Stimulated activated CD4-positive, alpha-beta T cell treated with anti-CD3 and anti-CD28 coated beads, Interleukin-12 subunit alpha, Interleukin-12 subunit beta, amount 100 ng/mL, for 48 hours (primary cell): ENCODE results near the gene COL27A1.
"Not testable (repeated sequence)": the region's sequence is repeated elsewhere in the genome, so short reads cannot be mapped to it uniquely, and the experiment has no call there.

ENCODE experiments used
- DNase-seq, 3 donors: peaks; one replicate each; pipeline ENCODE4 v3.0.0-alpha.2; 2020; ENCODE audit warnings: low read depth in 2 of 3, low spot score in 1 of 3

COL27A1 gene

GRCh38 chr9:114333718-114334117 lies 178.4 kb downstream of the COL27A1 start:
- not testable (repeated sequence) for DNase-seq

- no peak for DNase-seq
These were observed 179.2 kb downstream of the COL27A1 start for GRCh38 chr9:114334490-114334889.

DNA sequence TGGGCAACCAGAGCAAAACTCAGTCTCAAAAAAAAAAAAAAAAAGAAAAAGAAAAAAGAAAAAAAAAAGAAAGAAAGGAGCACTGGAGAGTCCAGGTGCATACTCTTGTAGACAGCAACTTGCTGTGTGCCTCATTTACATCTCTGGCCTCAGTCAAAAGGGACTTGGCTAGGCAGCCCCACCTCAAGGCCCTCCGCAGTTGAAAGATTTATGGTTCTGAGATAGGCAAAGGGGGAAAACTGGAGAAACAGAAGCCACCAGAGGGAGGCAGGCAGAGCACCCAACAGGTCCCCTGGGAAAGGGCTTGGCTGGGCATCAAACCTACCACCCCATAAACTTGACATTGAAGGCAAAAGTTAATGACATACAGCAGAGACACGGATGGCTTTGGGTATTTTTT lies 180.4 kb downstream of the COL27A1 start:
- DNase-seq: no peak

GRCh38 chr9:114336157-114336556 lies 180.8 kb downstream of the COL27A1 start:
- no peak for DNase-seq

DNA sequence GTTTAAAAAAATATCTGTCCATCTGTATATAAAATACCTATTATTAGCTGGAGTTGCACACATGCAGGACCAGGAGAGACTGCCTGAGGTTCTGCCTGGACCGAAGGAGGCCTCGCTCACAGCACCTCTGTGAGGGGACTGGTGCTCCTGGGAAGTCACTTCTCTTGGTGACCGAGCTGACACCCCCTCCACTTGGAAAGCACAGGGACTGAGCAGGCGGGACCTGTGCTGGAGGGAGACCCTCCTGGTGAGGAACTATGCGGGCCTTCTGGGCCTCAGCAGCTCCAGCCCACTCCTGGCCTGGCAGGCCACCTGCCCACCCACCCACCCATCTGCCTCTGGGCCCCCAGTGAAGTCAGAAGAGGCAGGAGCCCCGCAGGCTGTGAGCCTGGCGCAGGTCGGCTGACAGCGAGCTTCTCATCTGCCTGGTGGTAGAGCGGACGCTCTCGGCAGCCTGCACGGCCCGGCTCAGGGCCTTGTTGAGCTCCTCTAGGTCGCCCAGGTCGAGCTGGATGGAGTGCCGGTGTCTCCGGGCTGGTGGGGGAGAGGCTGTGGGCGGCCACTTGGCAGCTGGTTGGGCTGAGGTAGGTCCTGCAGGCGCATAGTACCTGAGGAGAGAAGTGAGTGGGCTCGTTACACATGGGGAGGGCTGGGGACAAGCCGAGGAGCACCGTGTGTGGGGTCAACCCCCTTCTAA lies 181.5 kb downstream of the COL27A1 start:
- no peak for DNase-seq

GRCh38 chr9:114338187-114338586 lies 182.8 kb downstream of the COL27A1 start:
- no peak for DNase-seq

GRCh38 chr9:114339130-114339908 lies 184.0 kb downstream of the COL27A1 start:
- DNase-seq: peak in 2 of 3 donors; percentile 36 to 47

GRCh38 chr9:114341152-114341830 lies 186.0 kb downstream of the COL27A1 start:
- DNase-seq: no peak

DNA sequence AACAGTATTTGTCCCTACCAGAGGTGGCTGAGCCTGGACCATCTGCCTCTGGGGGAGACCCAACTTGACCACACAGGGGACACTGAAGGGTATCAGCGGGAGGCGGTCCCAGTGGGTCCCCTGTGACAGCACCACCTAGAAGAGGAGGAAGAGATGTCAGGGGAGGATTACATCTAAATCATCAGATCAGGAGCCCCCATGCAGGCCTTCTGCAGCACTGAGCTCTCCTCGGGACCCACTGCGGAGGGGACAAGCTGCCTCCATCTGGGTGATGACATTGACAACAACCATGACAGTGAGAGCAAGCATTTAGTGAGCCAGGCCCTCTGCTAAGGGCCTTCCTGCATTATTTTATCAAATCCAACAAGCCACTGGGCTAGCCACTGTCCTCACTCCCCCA lies 186.7 kb downstream of the COL27A1 start:
- no peak for DNase-seq

DNA sequence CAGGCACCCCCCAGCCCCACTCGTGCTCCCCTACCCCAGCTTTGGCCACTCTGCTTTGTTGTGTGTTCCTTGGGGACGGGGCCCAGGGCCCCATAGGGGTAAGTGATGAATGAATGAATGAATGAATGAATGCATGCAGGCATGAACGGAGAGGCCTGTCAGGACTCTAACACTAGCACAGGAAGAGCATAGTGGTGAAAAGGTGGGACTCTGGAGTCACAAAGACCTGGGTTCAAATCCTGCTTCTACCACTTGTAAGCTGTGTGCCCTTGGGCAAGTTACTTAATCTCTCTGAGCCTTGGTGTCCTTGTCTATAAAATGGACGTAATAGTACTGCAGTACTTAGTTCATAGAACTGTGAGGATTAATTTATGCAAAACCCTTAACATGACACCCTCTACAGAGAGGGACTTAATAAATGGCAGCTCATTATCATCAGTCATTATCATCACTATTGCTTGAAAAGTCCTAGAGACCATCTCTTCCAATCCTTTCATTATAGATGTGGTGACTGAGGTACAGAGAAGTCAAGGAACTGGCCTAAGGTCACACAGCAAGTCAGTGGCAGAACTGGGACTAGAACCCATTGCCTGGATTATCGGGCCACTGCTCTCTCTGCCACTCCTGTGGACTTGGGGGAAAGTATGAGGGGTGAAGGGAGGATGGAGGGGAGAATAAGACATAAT lies 187.6 kb downstream of the COL27A1 start:
- no peak for DNase-seq

GRCh38 chr9:114343471-114344187 lies 188.3 kb downstream of the COL27A1 start:
- no peak for DNase-seq

GRCh38 chr9:114344188-114344566 lies 188.8 kb downstream of the COL27A1 start:
- DNase-seq: no peak

DNA sequence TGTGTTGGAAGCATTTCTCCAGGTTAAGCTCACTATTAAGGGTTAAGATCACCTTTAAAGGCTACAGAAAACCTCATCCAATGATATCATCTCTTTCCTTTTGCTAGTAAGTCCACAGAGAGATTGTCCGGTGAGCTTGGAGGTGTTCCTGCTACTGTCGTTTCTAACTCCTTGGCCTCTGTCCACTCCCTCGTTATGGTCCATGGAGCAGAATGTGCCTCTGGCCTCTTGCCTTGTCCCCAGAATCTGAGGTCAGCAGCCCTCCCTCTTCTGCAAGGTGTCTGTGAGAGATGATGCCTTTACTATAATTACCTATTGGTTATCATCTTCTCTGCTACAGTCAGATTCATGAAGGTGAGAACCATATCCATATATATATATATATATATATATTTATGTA lies 189.4 kb downstream of the COL27A1 start:
- DNase-seq: no peak

- no peak for DNase-seq
These were observed 190.2 kb downstream of the COL27A1 start for GRCh38 chr9:114345493-114346065.

DNA sequence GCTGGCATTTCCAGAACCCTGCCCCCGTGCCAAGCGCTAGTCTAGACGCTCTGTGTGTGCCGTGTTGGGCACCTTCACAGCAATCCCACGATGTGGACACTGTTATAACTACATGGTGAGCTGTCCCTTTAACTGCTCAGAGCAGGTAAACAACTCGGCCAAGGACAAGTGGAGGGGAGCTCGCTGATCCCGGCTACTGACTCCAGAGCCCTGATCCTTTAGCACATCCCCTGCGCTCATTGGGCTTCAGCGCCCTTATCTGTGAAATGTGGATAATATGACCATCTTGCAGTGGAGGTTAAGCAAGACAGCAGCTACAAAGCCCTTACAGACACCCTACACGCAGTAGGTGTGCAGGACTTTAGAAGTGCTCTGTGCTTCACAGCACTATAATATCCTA lies 190.8 kb downstream of the COL27A1 start:
- no peak for DNase-seq

DNA sequence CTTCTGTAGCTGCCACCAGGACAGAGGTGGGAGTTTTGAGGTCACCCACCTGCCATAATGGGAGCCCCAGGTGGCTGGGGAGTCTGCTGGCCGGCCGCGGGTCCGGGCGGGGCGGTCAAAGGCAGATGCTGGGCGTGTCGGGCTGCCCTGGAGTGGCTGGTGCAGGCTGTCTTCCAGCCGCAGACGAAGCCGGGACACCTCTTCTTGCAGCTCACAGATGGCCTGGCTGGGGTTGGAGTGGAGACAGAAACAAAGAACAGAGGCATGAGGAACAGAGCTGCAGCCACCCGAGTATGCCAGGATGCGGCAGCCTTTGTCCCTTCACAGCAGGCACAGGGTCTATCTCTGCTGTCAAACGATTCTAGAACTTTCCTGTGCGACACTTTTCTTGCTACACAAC lies 192.3 kb downstream of the COL27A1 start:
- DNase-seq: no peak

DNA sequence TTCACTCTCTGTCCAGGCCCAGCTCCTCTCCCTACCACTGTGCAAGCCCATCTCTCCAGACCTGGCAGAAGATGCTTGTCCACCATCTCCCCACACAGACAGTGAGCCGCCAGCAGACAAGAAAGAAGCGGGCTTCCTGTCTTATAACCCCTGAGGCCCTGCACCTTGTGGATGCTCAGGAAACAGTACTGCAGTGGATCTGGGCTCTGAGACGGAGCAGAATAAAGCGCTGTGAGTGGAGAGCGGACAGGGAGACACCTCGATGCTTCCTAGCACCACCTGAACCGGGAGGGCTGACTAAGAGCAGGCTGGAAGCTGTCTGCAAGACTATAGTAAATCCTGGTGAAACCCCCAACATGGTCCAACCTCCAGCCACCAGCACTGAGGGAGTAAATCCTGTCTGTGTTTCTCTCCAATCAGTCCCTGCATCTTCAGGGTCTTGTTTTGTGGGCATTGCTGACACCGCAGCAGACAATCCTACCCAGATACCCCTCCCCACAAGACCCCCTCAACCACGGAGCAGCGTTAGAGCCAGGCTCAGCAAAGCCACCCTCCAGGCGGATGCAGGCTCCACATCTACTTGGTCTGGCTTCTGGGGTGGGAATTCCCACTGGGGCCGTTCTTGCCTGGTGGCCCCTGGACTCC lies 193.0 kb downstream of the COL27A1 start:
- DNase-seq: no peak

GRCh38 chr9:114348906-114349482 lies 193.7 kb downstream of the COL27A1 start:
- peak; percentile 86 to 91 (median 88) for DNase-seq

DNA sequence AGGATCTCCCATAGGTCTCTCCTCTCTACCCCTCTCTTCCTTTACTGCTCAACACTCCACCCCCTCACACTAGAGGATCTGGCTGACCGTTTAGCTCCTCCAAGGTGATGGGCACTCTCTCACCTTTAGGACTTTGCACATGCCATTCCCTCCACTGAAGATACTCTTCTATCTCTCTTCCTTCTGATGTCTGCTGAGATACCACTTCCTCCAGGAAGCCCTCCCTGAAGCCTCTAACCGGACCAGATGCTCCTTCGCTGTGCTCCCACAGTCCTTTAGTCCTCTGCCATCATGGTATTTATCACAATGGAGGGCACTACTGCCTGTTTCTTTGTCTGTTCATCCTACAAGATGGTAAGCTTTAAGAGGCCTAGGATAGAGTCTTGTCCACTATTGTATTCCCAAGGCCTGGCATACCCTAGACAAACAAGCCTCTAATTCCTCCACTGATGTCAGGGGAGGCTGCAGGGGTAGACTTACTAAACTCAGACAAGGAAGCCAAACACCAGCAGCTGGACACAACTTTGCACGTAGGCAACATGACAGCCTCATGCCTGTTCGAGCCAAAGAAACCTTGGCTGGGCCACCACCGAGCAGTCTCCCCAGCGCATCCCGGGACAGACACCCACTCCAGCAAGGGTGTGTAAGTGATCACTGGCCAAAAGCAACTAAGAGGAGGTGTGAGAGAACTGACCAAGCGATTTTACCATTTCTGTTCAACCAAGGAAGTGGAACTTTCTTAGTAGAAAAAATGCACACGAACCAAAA lies 194.6 kb downstream of the COL27A1 start:
- no peak for DNase-seq
